ENCODE data around the gene C1orf232. TPM values are rescaled to one million over a fixed set of nuclear protein-coding genes. Genes with fewer than 3 reads are reported as not detected.

Gene C1orf232
- total RNA-seq, 1 experiment from 2014 or later = not detected

GRCh38 chr1:26177182-26177684, 8.5 kb upstream of the C1orf232 start, which contains the start of gene CNKSR1:
Gene CNKSR1, plus strand, starts transcription at chr1:26177491. Its CDS starts 57 bp downstream, at chr1:26177548.
- DNase-seq (ENCODE audit: low read depth) = no peak

DNA sequence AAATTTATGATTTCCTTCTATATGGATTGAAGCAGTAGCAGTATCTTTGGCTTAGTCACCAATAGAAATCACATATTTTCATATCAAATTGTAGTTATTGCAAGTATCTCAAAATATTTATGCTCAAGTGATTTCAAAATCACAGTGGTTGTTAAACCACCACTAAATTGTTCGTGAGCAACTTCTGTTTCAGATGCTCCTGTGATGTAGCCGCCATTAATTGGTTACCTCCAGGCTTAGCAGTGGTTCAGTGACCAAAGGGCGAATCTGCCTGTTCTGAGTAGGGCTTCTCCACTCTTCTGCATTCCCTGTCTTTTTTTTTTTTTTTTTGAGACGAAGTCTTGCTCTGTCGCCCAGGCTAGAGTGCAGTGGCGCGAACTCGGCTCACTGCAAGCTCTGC, 6.6 kb upstream of the C1orf232 start:
- DNase-seq (ENCODE audit: low read depth) = no peak

DNA sequence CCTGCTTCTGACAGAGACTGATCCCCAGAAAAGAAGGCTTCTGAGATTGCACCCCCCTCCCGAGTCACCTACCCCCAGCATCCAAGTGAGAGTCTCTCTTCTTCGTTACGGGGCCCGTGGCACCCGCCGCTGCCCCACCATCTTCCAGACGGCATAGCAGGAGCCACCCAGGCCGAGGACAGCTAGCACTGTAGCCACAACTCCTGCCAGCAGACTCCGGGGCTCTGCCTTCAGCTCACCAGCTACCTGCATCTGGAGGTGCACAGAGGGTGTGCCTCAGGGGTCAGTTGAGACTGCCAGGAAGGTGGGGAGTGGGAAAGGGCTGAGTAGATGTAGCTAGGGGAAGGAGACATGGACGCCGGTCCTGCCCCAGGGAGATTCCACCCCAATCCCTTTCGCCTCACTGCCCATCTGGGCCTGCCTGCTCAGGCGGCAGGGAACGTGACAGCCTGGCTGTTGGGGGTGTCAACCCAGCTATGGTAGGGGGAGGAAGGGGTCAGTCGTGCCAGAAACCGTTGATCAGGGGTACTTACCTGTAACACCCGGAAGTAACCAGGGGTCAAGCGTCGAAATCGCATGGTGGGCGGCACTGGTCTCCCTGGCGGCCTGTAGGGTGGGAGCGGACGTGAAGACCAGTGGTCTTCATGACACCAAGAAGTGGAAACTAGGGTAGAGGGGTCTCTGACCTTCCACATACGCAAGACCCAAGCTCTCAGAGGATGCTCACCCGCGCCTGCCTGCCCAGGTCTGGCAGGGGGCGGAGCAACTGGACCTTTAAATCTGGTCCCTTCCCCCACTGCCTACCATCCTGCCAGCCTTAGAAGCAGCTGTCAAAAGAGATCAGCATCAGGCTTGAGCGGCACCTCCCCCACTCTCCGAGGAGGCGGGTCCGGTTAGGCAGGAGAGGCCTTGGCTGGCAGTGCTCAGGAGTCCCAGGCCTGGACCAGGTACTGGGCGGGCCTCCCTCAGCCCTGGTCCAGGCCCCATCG, 2.6 kb upstream of the C1orf232 start, which contains the start of gene ZNF593OS:
Gene ZNF593OS, minus strand, starts transcription at position 749 of the 989 bp plus-strand sequence. Its CDS starts 171 bp downstream, at position 578.
- DNase-seq (ENCODE audit: low read depth) = no peak

GRCh38 chr1:26170472-26170821, 1.7 kb upstream of the C1orf232 start:
- DNase-seq (ENCODE audit: low read depth) = no peak

DNA sequence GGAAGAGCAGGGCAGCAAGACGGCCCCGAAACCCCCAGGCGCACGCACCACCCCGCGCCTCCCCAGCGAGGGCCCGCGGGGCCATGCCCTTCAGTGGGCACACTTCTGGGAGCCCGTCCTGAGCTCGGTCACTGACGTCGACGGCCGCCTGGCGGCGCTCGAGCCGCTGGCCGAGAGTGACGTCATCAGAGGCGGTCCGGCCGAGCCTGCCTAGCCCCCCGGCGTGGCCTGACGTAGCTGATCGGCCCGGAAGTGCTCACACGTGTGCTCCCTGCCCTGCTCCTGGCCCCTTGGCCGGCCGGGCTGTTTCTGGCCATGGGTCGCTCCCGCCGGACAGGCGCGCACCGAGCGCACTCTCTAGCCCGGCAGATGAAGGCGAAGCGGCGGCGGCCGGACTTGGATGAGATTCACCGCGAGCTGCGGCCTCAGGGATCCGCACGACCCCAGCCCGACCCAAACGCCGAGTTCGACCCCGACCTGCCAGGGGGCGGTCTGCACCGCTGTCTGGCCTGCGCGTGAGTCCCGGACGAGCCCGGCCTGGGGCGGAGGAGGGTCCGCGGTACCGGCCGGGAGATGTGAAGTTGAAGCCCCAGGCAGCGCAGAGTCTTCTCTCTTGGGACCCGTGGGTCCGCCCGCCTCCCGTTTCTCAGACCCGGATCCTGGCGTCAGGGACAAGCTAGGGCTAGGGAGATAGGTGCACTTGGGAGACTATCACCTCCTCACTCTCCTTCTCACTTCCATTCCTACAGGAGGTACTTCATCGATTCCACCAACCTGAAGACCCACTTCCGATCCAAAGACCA, 1.1 kb upstream of the C1orf232 start, which contains the start of gene ZNF593:
Gene ZNF593, plus strand, starts transcription at position 240 of the 803 bp plus-strand sequence. Its CDS starts 76 bp downstream, at position 316.
- DNase-seq (ENCODE audit: low read depth) = peak; percentile 96

DNA sequence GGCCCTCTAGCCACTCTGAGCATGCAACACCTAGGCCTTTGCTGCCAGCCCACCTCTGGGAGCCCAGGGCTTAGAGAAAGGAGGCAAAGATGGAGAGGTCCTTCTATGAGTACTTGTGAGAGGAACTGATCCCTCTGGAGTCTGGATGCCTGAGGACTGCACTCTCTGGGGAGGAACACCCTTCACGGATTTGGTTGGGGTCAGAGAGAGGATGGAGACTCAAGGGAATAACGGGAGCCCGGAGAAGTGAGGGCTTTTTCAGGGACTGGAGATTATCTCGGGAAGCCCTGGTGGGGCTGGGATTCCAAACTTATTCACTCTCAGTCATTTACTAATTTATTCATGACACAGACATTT, 413 bp upstream of the C1orf232 start:
- DNase-seq (ENCODE audit: low read depth) = no peak

GRCh38 chr1:26166719-26167281, 2.0 kb downstream of the C1orf232 start:
- no peak for DNase-seq (ENCODE audit: low read depth)

DNA sequence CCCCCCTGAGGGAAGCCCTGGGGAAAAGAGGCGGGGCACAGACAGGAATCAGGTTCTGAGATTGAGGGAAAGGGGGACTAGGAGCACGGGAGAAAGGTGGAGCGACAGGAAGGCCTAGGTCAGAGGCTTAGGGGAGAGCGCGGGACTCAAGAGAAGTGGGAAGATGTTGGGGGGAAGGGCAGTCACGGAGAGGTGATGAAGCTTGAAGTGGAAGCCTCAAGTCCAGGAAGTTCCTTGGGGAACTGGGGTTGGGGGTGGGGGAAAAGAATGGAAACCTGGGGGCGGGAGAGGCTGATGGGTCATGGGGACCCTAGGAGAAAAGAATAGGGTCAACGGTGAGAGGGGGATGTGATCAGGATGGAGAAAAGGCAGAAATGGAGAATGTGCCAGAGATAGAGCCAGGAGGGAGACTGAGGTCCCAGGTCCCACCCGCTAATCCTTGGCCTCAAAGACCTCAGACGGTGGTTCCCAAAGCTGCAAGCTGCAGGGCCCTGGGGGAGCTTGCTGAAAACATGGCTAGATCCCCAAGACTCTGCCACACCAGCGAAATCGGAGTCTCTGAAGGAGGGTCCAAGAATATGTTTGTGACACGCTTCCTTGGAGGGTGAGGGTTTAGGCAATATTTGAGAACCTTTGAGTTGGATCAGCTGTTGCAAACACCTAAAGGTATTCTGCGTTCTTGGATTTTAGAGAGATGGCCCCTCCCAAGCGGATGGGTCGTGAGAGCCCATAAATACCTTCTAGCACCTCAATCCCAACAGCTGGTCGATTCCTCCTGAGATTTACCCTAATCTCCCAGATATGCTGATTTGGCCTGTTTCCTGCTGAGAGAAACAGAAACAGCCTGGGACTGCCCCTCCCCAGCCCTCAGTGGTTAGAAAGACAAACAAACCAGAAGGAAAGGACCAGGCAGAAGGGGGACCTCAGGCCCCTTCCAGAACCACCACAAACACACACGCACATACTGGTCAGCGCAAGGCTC, 3.6 kb downstream of the C1orf232 start:
- no peak for DNase-seq (ENCODE audit: low read depth)

- DNase-seq (ENCODE audit: low read depth) = peak; percentile 56
Measured at GRCh38 chr1:26164036-26164860, 4.5 kb downstream of the C1orf232 start.

DNA sequence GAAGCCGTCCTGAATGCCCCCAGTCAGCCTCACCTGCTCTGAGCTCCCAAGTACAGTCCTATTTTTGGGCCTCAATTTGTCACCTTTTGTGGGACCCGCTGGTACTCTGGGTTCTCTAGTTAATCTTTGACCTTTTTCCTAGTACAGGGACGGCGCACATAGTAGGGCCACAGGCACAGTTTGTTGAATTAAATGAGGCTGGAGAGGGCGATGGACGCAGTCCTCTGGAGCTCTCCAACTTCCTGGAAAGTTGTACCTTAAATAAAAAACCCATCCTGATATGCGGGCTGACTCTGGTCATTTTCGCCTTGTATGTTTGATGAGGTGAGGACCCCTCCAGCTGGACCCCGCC, 5.1 kb downstream of the C1orf232 start:
- no peak for DNase-seq (ENCODE audit: low read depth)

DNA sequence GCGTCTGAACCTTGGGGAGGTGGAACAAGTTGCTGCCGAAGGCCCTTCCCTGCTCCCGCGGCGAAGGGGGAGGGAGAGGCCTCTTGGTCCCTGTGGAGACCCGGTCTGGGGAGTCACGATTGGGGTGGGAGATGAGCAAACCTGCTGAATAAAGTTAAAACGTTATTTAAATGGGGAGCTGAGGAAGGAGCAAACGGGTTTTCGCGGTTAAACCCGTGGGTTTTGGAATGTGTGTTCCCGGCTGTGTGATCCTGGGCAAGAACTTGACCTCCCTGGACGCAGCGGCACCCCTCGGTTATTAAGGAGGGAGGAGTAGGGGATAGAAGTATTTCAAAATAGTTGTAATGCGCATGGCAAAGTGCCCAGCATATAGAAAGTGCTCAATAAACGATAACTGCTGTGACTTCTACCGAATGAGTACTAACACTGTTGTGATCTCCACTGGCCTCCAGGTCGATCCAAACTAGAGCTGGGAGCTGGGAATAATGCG, 6.5 kb downstream of the C1orf232 start:
- no peak for DNase-seq (ENCODE audit: low read depth)

GRCh38 chr1:26161415-26162219, 7.1 kb downstream of the C1orf232 start:
- peak; percentile 76 for DNase-seq (ENCODE audit: low read depth)

DNA sequence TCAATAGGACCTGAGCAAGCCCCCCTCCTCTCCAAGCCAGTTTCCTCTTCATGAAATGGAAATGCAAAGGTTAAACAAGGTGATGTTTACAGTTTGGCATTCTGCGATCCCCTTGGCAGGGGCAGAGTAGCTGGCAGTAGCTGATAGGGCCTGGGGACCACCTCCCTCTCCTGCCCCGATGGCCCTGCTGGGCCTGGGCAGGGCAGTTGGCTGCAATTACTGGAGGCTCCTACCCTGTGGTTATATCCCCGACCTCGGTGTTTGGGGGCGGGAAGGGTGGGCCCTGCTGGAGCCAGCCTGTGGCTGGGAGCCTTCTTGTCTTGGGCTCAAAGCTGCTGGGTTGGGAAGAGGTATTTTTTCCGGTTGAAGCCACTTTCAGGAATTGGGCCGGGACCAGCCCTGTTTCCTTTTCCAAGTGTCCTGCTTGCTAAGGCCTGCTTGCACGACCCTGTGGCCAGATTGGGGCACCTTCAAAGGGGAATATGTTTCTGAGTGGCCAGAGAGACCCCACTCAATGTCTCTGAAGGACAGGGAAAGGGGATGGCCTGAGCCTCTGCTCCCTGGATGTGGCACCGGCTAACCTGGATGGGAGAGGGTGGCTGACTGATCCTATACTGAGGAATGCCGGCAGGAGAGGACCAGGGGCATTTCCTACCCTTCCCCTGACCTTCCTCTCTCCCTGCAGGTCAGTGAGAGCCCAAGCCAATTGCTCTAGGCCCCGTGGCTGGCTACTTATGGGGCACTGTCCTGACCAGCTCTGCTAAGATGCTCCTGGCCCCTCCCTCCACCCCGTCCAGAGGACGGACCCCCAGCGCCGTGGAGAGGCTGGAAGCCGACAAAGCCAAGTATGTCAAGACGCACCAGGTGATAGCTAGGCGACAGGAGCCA, 8.0 kb downstream of the C1orf232 start:
- DNase-seq (ENCODE audit: low read depth) = no peak

- no peak for DNase-seq (ENCODE audit: low read depth)
Measured at GRCh38 chr1:26159743-26160039, 9.1 kb downstream of the C1orf232 start.

- no peak for DNase-seq (ENCODE audit: low read depth)
Measured at GRCh38 chr1:26158908-26159742, 9.6 kb downstream of the C1orf232 start, which contains the start of gene FAM110D. Gene FAM110D, plus strand, starts transcription at chr1:26159079. Its CDS starts 2,213 bp downstream, at chr1:26161292.

- no peak for DNase-seq (ENCODE audit: low read depth)
Measured at GRCh38 chr1:26158271-26158907, 10.4 kb downstream of the C1orf232 start.

Measured in Daoy (cell line).